Bronchial epithelial cell (primary cell): ENCODE data around the gene ADAMTSL2. TPM values are rescaled to one million over a fixed set of nuclear protein-coding genes. Genes with fewer than 3 reads are reported as not detected.

Experiments used
- DNase-seq: peaks from one replicate; pipeline ENCODE4 v3.0.0-alpha.2; 2010; ENCODE audit warnings: low read depth
- FAIRE-seq: peaks from 2 replicates; lab custom pipeline; 2011; peaks lifted over from hg19 to GRCh38; lab: Jason Lieb, UNC
- H3K27me3 ChIP-seq: 2 replicates; pipeline ENCODE4 v1.5.1; 2011; ENCODE audit warnings: low read length; ENCODE audit not compliant: control insufficient read depth, insufficient read depth
- H3K36me3 ChIP-seq: 2 replicates; pipeline ENCODE4 v1.5.1; 2011; ENCODE audit warnings: low read length; ENCODE audit not compliant: control insufficient read depth, insufficient read depth
- H3K4me3 ChIP-seq: 2 replicates; pipeline ENCODE4 v1.5.1; 2011; ENCODE audit warnings: mild to moderate bottlenecking, low read depth, low read length, control low read depth
- CTCF ChIP-seq: IDR thresholded peaks from 2 replicates; pipeline ENCODE4 v1.5.1; 2011; ENCODE audit warnings: mild to moderate bottlenecking, moderate library complexity, low read length, control low read depth, inconsistent platforms; ENCODE audit not compliant: insufficient read depth, severe bottlenecking
- total RNA-seq: library from RNA; depleted of rRNA; stranded (reverse); fragments of >200 nt; gene quantifications from 2 replicates; pipeline ENCODE4 v1.2.1, GENCODE V29; 2014

ADAMTSL2 gene
- total RNA-seq, 1 donor from 2014 or later: not detected

- no peak for DNase-seq
- Histone ChIP-seq H3K36me3 (no peaks in the 10 kb centered on the region), H3K27me3 (peaks cover 3% of the 10 kb centered on the region), H3K4me3 (no peak overlapping the region)
- no peak for FAIRE-seq
- TF ChIP-seq CTCF: no peak
These were observed 36.9 kb downstream of the ADAMTSL2 start for GRCh38 chr9:133571391-133571890.

- TF ChIP-seq CTCF: no peak
- FAIRE-seq: no peak
- DNase-seq: no peak
- Histone ChIP-seq H3K36me3 (no peaks in the 10 kb centered on the region), H3K27me3 (peaks cover 5% of the 10 kb centered on the region), H3K4me3 (no peak overlapping the region)
These were observed 37.5 kb downstream of the ADAMTSL2 start for GRCh38 chr9:133571896-133572595.

- Histone ChIP-seq H3K36me3 (no peaks in the 10 kb centered on the region), H3K4me3 (no peak overlapping the region), H3K27me3 (peaks cover 5% of the 10 kb centered on the region)
- TF ChIP-seq CTCF: no peak
- no peak for FAIRE-seq
- no peak for DNase-seq
These were observed 38.4 kb downstream of the ADAMTSL2 start for GRCh38 chr9:133572821-133573361.

GRCh38 chr9:133573791-133574515 is 39.4 kb downstream of the ADAMTSL2 start:
- DNase-seq (no peak), FAIRE-seq (no peak)
- no peak for TF ChIP-seq CTCF
- H3K27me3 ChIP-seq: peaks cover 5% of the 10 kb centered on the region
- H3K36me3 ChIP-seq: no peaks in the 10 kb centered on the region
- H3K4me3 ChIP-seq: no peak overlapping the region

- no peaks in the 10 kb centered on the region for H3K36me3 ChIP-seq
- FAIRE-seq (no peak), DNase-seq (no peak)
- TF ChIP-seq CTCF: no peak
- H3K4me3 ChIP-seq: no peak overlapping the region
- H3K27me3 ChIP-seq: peaks cover 5% of the 10 kb centered on the region
These were observed 40.3 kb downstream of the ADAMTSL2 start for GRCh38 chr9:133574771-133575170.
